GM12878 (cell line): ENCODE data around the gene DNAH3. TPM values are rescaled to one million over a fixed set of nuclear protein-coding genes. Genes with fewer than 3 reads are reported as not detected.

Source experiments
- ATAC-seq: fragments of 200-7000 bp; cut with Tn5 transposase; 3 replicates; pipeline ENCODE4 v1.9.1; 2020; ENCODE audit warnings: mild to moderate bottlenecking, moderate library complexity
- BruUV-seq: library from RNA; stranded (reverse); fragments of 400-500 nt; replicated peaks from 2 replicates; lab custom pipeline; 2021; lab: Mats Ljungman, UMichigan
- CTCF ChIA-PET: fragments of 300-600 bp; sonication (Branson Sonifier 250); formaldehyde crosslinking; extraction: SDS; loops from one replicate; lab custom pipeline; 2021; ENCODE audit warnings: inconsistent platforms; lab: Yijun Ruan, JAX
- POLR2A ChIA-PET: fragments of 350-600 bp; formaldehyde crosslinking; extraction: SDS; loops from one replicate; lab custom pipeline; 2021; ENCODE audit warnings: inconsistent platforms; lab: Charles Lee
- RAD21 ChIA-PET: fragments of 300-600 bp; sonication (Branson Sonifier 250); formaldehyde crosslinking; loops from one replicate; lab custom pipeline; 2023; ENCODE audit warnings: antibody characterized with exemption; ENCODE audit not compliant: unreplicated experiment; lab: Charles Lee
- SMC1A ChIA-PET: fragments of 300-600 bp; sonication (Branson Sonifier 250); formaldehyde crosslinking; loops from one replicate; lab custom pipeline; 2023; ENCODE audit not compliant: unreplicated experiment, uncharacterized antibody; lab: Charles Lee
- DNase-seq: peaks from one replicate; pipeline ENCODE4 v3.0.0-alpha.2; 2011; ENCODE audit warnings: low read depth, low spot score
- FAIRE-seq: peaks from 3 replicates; lab custom pipeline; 2011; peaks lifted over from hg19 to GRCh38; lab: Jason Lieb, UNC
- H2AFZ ChIP-seq: 2 replicates; pipeline ENCODE4 v1.6.0; 2011; ENCODE audit warnings: low read depth, low read length, control low read depth; ENCODE audit not compliant: control insufficient read depth
- H3K27ac ChIP-seq: 2 replicates; pipeline ENCODE4 v1.5.1; 2011; ENCODE audit warnings: control low read depth; ENCODE audit not compliant: control insufficient read depth, insufficient read depth
- H3K27me3 ChIP-seq, 2 experiments: replicated peaks in 1 of 2; 2 replicates each; pipeline versions ENCODE4 v1.6.0 to v1.6.1; 2011; ENCODE audit warnings: low read length in 1 of 2; ENCODE audit not compliant: control insufficient read depth in 2 of 2, insufficient read depth in 2 of 2
- H3K36me3 ChIP-seq, 2 experiments: 2 replicates each; pipeline ENCODE4 v1.5.1; 2011; ENCODE audit warnings: low read length in 1 of 2; ENCODE audit not compliant: control insufficient read depth in 2 of 2, insufficient read depth in 2 of 2
- H3K4me1 ChIP-seq: 2 replicates; pipeline ENCODE4 v1.6.1; 2011; ENCODE audit warnings: mild to moderate bottlenecking, low read length, moderate library complexity, mixed read lengths; ENCODE audit not compliant: control insufficient read depth, insufficient read depth
- H3K4me2 ChIP-seq: 2 replicates; pipeline ENCODE4 v1.6.0; 2011; ENCODE audit warnings: control low read depth; ENCODE audit not compliant: control insufficient read depth, insufficient read depth
- H3K4me3 ChIP-seq: fragments of 200-600 bp; sonication (generic); 2 replicates; pipeline ENCODE4 v1.5.1; 2016
- H3K79me2 ChIP-seq: 2 replicates; pipeline ENCODE4 v1.6.0; 2011; ENCODE audit warnings: low read length; ENCODE audit not compliant: control insufficient read depth, insufficient read depth
- H3K9ac ChIP-seq: 2 replicates; pipeline ENCODE4 v1.8.0; 2011; ENCODE audit warnings: low read length, control low read depth, mixed read lengths; ENCODE audit not compliant: control insufficient read depth, insufficient read depth
- H3K9me3 ChIP-seq: replicated peaks from 3 replicates; pipeline ENCODE4 v1.5.1; 2011; ENCODE audit warnings: mild to moderate bottlenecking, low read length; ENCODE audit not compliant: control insufficient read depth, insufficient read depth
- H4K20me1 ChIP-seq: 2 replicates; pipeline ENCODE4 v1.6.0; 2011; ENCODE audit not compliant: control insufficient read depth, insufficient read depth
- ATF7 ChIP-seq: fragments of 450-650 bp; IDR thresholded peaks from 2 replicates; pipeline ENCODE4 v1.6.1; 2016; ENCODE audit warnings: low read depth, mild to moderate bottlenecking
- BACH1 ChIP-seq: fragments of 450-650 bp; IDR thresholded peaks from 2 replicates; pipeline ENCODE4 v1.6.1; 2017; ENCODE audit warnings: mild to moderate bottlenecking, borderline replicate concordance
- GABPA ChIP-seq: IDR thresholded peaks from 2 replicates; pipeline ENCODE4 v1.6.1; 2014; ENCODE audit warnings: antibody characterized with exemption, low read depth, mild to moderate bottlenecking, inconsistent platforms
- NFXL1 ChIP-seq: fragments of 450-650 bp; IDR thresholded peaks from 2 replicates; pipeline ENCODE4 v1.6.1; 2017; ENCODE audit warnings: antibody characterized with exemption, mild to moderate bottlenecking, borderline replicate concordance
- ZNF24 ChIP-seq: fragments of 450-650 bp; IDR thresholded peaks from 2 replicates; pipeline ENCODE4 v1.6.1; 2017; ENCODE audit warnings: antibody characterized with exemption, mild to moderate bottlenecking
- WGBS: methylation state at CpG from one replicate; pipeline ENCODE4 v1.1.6; 2016; ENCODE audit warnings: low lambda C conversion rate; ENCODE audit not compliant: insufficient replicate concordance, insufficient coverage; ENCODE audit errors: missing lambda C conversion rate; 5-methylcytosine and 5-hydroxymethylcytosine counted together
- in situ Hi-C: fragments of 300-500 bp; cut with MboI; formaldehyde crosslinking; loops from 9 replicates; pipeline ENCODE4 v1.14.3; 2018; ENCODE audit warnings: mixed read lengths
- intact Hi-C: fragments of 100-400 bp; cut with micrococcal nuclease; formaldehyde crosslinking; loops from one replicate; pipeline ENCODE4 v1.14.2; 2022; ENCODE audit not compliant: unreplicated experiment
- polyA plus RNA-seq, 11 experiments: library from polyadenylated mRNA; depleted of rRNA in 4 of 11; unstranded in 6 of 11; stranded (reverse) in 5 of 11; fragments of >200 nt; fragmentation: Nextera tagmentation in 4 of 11; fragmentation: Illumina TruSeq in 1 of 11; extraction: Ambion mirVana in 4 of 11; extraction: Trizol in 1 of 11; gene quantifications; 1 replicate in 1 of 11; 2 replicates in 10 of 11; pipeline versions ENCODE4 v1.2.1 to v1.2.3, GENCODE V29; 2011 to 2016; ENCODE audit warnings: inconsistent platforms in 2 of 11, missing spikeins in 2 of 11, low read depth in 1 of 11
- total RNA-seq, 4 experiments: library from RNA; depleted of rRNA in 3 of 4; stranded (reverse); fragments of >200 nt in 3 of 4; fragmentation: Illumina TruSeq in 1 of 4; extraction: Trizol in 1 of 4; gene quantifications; 2 replicates each; pipeline versions ENCODE4 v1.2.1 to v1.2.3, GENCODE V29; 2013 to 2021

The DNAH3 gene
- total and polyA plus RNA-seq, 10 of the 15 experiments (the other 5 are each of a cell fraction or from before 2014, with no cell fraction given) = under 0.01 to 0.04 (median 0.04) TPM; not detected in 5

GRCh38 chr16:21103941-21104860 is 46.4 kb downstream of the DNAH3 start:
- no peak overlapping the region for H3K4me3 ChIP-seq
- ChIA-PET CTCF (interaction anchor here (1.0 kb wide), 1 partner anchor 39 kb away, joined by 4 read pairs; no protein-coding TSS in a partner anchor), RAD21 (no interaction called here)
- H3K27ac ChIP-seq = no peak overlapping the region
- H4K20me1 ChIP-seq = no peaks in the 10 kb centered on the region
- H3K9me3 ChIP-seq = no peaks in the 10 kb centered on the region
- no peak overlapping the region for H2AFZ ChIP-seq
- no peak overlapping the region for H3K9ac ChIP-seq
- DNase-seq (no peak), ATAC-seq (no peak), FAIRE-seq (no peak)
- H3K79me2 ChIP-seq = no peaks in the 10 kb centered on the region
- H3K4me1 ChIP-seq = no peaks in the 10 kb centered on the region
- no peaks in the 10 kb centered on the region for H3K36me3 ChIP-seq
- WGBS = 28% methylated on average over 9 of the region's 9 CpGs
- no TSS peak for BruUV-seq
- intact Hi-C loops = no loop called here
- no peak for TF ChIP-seq GABPA
- no peak for TF ChIP-seq ZNF24
- TF ChIP-seq NFXL1 = no peak
- no peak for TF ChIP-seq BACH1
- TF ChIP-seq ATF7 = no peak
- TF ChIP-seq, all 136 proteins: peak for 0
- ChIA-PET SMC1A (no interaction called here), POLR2A (no interaction called here)
- in situ Hi-C loops = no loop called here
- no peak overlapping the region for H3K4me2 ChIP-seq
- H3K27me3 ChIP-seq = no peaks in the 10 kb centered on the region; a peak in 1 of 4 replicates
